Activated CD8-positive, alpha-beta memory T cell treated with anti-CD3 and anti-CD28 coated beads, Interleukin-2, amount 50 U/mL, for 1 hour (primary cell): Measurements from ENCODE around the gene AFF3.

Experiments
- DNase-seq: peaks from one replicate; pipeline ENCODE4 v3.0.0-alpha.2; 2020; ENCODE audit errors: extremely low read depth

The AFF3 gene

GRCh38 chr2:100009743-100010142, 132.6 kb downstream of the AFF3 start:
- no peak for DNase-seq

- no peak for DNase-seq
These were observed 133.4 kb downstream of the AFF3 start for GRCh38 chr2:100008956-100009355.

DNA sequence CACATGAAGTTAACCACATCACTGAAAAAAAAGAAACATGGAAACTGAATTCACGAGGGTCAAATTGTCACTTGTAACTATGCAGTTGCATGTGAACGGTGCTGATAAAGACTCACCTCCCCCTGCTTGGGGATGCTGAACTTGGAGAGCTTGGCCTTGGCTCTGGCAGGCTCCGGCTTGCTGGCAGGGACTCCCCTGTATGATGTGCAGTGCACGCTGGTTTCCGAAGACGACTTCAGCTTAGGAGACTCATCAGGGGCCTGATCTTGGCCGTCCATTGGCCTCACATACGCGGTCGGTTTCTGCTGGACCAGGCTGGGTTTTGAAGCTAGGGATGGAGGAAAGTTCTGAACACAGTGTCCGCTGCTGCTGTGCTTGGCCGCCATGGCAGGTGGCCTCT, 135.9 kb downstream of the AFF3 start:
- DNase-seq = no peak

DNA sequence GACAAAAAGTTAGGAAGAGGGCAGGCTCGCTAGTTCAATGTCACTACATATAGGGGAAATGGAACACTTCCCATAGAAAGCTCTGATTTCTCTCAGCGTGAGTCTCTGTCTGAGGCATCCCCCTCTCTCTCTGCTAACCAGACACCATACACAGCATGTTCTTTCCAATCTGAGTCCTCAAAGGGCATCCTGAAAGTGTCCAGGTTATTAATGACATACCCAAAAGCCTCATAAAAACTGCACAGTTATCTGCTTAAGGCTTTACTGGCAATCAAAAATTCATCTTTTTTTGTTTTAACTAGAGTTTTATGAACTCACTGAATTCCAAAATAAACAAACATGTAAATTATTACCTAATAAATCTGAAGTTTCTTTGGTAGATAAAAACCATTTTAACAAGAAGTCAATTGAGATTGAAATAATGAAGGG, 137.4 kb downstream of the AFF3 start:
- DNase-seq = no peak

- no peak for DNase-seq
These were observed 138.0 kb downstream of the AFF3 start for GRCh38 chr2:100004348-100004884.

- DNase-seq = no peak
These were observed 140.3 kb downstream of the AFF3 start for GRCh38 chr2:100002059-100002458.

GRCh38 chr2:100000915-100001707, 141.3 kb downstream of the AFF3 start:
- DNase-seq = no peak

- no peak for DNase-seq
These were observed 143.6 kb downstream of the AFF3 start for GRCh38 chr2:99998651-99999320.

DNA sequence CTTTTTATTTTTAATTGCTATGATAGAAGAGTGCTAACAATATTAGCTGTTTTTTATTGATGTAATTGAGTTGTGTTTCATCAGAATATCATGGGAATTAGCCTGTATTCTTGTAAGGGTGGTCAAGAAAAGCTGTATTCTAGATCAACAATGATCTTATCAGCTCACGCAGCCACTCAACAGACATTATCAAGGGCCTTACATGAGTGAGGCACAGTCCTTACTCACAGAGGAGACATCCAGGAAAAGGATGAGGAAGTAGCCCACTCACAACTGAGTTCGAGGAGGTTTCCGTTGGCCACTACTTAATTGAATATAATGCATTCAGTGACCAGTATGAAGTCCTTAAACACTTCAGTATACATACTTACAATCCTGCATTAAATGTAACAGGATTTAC, 152.5 kb downstream of the AFF3 start:
- no peak for DNase-seq

DNA sequence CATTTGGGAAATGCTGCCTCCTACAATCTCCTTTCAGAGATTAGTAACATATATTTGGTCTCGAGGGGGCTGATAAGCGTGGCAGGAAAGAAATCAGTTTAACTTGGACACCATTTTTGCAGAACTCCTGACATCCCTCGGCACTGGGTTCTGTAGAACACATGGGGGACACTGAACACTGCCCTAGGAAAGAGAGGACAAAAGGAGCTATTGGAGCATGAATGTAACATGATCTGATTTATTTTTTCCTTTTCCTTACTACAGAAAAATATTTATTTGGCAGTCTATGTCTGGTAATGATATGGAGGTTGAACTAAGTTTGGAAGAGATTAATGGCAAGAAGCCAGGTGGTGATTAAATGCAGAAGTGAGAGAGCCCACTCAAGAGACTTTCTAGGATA, 153.8 kb downstream of the AFF3 start:
- DNase-seq = no peak

- no peak for DNase-seq
These were observed 155.2 kb downstream of the AFF3 start for GRCh38 chr2:99987160-99987559.

DNA sequence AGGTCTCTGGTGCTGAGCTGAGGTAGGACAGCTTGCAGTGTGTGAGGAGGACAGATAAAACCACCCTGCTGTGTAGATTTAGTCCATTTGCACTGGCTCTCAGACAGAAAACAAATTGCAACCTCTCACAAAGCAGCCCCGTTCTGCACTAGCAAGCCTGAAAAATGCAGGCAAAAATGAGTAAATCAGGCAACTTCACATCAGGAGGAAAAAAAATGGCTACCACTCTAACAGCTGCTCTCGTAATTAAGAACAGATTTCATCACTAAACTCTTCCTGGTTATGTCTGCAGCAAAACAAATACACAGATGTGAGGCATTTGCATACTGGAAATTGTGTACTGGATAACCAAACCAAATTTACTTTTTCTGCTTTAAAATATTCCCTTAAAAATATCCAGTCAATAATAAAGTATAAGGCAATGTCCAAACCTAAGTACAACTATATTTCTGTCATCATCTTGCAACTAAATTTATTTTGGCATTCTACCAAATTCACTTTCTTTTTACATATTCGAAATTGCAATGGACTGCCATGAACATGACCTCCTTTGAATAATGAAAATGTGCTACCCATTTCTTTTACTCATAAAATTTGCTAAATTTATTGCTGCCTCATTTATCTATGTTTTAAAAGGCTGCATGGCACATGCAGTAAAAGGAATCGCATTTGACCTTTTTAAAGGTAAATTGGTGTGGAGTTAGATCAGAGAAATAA, 157.4 kb downstream of the AFF3 start:
- no peak for DNase-seq

GRCh38 chr2:99982744-99983143, 159.6 kb downstream of the AFF3 start:
- no peak for DNase-seq

DNA sequence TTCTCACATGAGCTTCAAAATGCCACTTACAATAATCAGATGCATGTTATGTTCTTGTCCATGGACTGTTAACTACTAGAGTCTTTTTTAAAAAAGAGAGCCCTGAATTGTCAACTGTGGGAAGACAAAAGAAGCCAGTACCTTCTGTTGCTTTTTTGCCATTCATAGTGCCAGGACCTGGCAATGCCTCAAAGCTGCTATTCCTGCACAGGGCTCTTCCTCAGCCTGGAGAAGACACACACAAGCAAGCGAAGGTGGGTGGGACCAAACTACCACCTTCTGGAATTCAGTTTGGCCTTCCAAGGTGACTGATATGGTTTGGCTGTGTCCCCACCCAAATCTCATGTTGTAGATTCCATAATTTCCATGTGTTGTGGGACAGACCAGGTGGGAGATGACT, 160.6 kb downstream of the AFF3 start:
- no peak for DNase-seq

GRCh38 chr2:99980176-99980575, 162.2 kb downstream of the AFF3 start:
- no peak for DNase-seq

DNA sequence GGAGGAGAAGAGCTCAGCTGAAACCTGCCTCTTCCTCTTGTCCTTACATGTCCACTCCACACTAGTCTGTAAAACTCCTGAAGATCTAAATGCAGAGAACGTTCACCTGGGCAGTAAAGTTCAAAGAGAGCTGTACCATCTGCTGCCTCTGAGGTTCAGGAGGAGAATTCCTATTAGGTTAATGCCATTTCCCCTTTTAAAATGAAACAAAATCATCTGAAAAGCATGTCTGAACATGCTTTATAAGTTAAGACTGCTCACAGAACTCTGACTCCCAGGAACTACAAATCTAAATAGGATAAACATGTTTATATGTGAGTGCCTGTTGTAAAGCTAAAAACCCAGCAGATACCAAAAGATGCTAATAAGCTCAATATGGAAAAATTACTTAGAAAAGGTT, 164.4 kb downstream of the AFF3 start:
- no peak for DNase-seq

DNA sequence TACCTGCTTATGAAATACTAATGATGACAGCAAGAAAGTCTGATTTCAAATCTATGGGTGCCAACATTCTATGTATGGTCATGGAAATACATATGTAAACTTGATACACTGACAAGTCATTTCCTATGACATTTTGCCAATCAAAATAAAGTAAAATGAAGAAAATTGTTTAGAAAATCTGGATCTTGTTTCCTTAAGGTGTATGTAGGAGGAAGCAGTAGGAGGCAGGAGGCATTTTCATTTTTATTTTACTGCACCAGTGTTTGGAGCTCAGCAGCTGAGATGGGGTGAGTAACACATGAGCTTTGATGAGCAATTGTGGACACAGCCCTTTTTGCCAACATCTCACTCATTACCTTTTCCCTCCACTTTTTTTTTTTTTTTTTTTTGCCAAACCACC, 167.0 kb downstream of the AFF3 start:
- DNase-seq = no peak

DNA sequence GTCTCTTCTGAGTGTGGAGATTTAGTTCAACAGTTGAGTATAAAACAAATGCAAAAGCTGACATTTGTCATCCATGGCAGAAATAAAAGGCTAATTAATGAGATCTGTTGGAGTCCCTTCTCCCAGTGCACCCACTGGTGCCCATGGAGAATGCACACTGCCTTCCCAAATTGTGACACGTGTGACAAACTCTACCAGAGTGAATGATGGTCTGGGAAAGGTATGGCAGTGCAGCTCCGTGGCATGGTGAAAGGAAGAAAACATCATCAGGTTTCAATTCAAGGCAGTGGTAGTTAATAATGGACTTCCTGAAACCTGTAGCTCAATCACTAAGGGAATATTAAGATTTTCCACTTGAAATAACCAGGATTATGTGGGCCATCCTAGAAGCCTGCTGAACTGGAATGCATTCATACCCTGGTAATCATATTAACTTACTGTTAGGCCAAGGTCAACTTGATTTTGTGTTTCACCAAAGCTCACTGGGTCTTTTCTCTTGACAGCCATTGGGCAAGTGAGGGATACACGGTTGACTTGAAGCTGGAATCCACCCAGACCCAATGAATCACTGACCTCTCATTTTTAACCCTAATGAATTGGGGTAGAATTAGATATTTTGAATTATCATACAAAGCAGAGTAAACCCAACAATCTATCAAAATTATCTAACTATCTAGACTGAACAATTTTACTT, 167.6 kb downstream of the AFF3 start:
- DNase-seq = no peak

DNA sequence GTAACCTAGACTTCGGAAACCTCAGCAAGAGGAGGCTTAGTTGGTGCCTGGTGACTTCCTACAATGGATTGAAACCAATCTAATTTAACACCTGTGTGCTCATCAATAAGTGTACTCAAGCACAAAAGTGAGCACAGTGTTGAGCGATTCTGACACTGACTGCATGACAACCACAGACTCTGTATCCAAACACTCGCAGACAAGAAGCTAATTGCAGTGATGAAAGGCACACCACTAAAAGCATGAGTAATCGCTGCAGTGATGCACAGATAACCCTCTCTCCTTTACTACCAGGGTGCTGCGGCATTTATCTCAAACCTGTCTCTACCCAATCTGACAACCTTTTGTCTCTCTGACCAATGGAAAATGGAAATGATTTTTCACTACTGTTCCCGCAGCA, 168.1 kb downstream of the AFF3 start:
- DNase-seq = no peak

DNA sequence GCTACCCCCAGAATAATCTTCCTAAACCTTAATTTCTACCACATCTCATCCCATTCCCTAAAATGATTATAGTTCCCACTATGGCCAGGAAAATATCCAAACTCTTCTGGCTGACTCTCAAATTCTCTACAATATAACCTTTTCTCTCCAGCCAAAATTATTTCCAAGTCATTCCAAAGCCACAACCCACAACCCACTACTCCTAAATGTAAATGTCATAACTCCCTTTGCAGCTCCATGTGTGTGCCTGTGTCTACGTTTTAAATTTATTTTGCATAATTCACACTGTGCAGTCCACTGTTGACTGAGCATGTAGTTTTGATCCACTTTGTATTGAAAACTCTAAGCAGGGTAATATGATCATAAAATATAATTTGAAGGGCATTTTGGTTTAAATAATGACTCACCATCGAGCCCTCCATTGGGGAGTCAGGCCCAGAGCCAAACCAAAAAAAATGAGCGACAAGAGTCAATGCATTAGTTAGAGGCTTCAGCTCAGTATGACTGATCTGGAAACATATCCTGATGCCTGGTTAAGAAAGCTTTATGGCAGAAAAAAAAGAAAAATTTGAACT, 171.0 kb downstream of the AFF3 start:
- no peak for DNase-seq

- no peak for DNase-seq
These were observed 172.0 kb downstream of the AFF3 start for GRCh38 chr2:99970292-99970868.
